ENCODE measurements around the gene ARID1B. TPM values are rescaled to one million over a fixed set of nuclear protein-coding genes. Genes with fewer than 3 reads are reported as not detected.

ARID1B gene
- total RNA-seq, 1 donor, result 55.0 TPM

DNA sequence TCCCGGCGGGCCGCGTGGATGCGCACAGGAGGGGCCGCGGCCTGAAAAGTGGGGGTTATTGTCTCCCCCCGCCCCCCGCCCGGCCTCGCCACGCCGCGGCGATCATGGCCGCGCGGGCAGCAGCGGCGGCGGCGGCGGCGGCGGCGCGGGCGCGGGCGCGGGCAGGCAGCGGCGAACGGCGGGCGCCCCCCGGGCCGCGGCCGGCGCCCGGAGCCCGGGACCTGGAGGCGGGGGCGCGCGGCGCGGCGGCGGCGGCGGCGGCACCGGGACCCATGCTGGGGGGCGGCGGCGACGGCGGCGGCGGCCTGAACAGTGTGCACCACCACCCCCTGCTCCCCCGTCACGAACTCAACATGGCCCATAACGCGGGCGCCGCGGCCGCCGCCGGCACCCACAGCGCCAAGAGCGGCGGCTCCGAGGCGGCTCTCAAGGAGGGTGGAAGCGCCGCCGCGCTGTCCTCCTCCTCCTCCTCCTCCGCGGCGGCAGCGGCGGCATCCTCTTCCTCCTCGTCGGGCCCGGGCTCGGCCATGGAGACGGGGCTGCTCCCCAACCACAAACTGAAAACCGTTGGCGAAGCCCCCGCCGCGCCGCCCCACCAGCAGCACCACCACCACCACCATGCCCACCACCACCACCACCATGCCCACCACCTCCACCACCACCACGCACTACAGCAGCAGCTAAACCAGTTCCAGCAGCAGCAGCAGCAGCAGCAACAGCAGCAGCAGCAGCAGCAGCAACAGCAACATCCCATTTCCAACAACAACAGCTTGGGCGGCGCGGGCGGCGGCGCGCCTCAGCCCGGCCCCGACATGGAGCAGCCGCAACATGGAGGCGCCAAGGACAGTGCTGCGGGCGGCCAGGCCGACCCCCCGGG is 637 bp downstream of the ARID1B start:
- TF ChIP-seq, protein P1, sequence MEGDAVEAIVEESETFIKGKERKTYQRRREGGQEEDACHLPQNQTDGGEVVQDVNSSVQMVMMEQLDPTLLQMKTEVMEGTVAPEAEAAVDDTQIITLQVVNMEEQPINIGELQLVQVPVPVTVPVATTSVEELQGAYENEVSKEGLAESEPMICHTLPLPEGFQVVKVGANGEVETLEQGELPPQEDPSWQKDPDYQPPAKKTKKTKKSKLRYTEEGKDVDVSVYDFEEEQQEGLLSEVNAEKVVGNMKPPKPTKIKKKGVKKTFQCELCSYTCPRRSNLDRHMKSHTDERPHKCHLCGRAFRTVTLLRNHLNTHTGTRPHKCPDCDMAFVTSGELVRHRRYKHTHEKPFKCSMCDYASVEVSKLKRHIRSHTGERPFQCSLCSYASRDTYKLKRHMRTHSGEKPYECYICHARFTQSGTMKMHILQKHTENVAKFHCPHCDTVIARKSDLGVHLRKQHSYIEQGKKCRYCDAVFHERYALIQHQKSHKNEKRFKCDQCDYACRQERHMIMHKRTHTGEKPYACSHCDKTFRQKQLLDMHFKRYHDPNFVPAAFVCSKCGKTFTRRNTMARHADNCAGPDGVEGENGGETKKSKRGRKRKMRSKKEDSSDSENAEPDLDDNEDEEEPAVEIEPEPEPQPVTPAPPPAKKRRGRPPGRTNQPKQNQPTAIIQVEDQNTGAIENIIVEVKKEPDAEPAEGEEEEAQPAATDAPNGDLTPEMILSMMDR (IDR thresholded peaks at IDR 0.05; ENCODE audit: extremely low read depth, low read depth, low read length), result no peak
- Histone ChIP-seq H2AFZ (ENCODE audit: low read length) (peak overlapping the region; percentile 75), H3K4me3 (ENCODE audit: insufficient read depth, low read length) (peak overlapping the region; percentile 90), H3K4me1 (ENCODE audit: insufficient read depth, low read length) (peaks cover 44% of the 10 kb centered on the region), H3K4me2 (ENCODE audit: insufficient read depth, low read length) (peak overlapping the region; percentile 76), H3K36me3 (ENCODE audit: insufficient read depth, low read length) (no peaks in the 10 kb centered on the region), H3K27ac (ENCODE audit: low read depth, low read length) (peak overlapping the region; percentile 79), H3K27me3 (ENCODE audit: insufficient read depth, low read length) (no peaks in the 10 kb centered on the region), H4K20me1 (ENCODE audit: insufficient read depth, low read length) (peaks cover 13% of the 10 kb centered on the region), H3K9me3 (ENCODE audit: low read depth, low read length) (no peaks in the 10 kb centered on the region), H3K79me2 (ENCODE audit: insufficient read depth, low read length) (peaks cover 54% of the 10 kb centered on the region)
- DNase-seq (ENCODE audit: insufficient read length, low spot score, missing footprints), result peak; percentile 93

DNA sequence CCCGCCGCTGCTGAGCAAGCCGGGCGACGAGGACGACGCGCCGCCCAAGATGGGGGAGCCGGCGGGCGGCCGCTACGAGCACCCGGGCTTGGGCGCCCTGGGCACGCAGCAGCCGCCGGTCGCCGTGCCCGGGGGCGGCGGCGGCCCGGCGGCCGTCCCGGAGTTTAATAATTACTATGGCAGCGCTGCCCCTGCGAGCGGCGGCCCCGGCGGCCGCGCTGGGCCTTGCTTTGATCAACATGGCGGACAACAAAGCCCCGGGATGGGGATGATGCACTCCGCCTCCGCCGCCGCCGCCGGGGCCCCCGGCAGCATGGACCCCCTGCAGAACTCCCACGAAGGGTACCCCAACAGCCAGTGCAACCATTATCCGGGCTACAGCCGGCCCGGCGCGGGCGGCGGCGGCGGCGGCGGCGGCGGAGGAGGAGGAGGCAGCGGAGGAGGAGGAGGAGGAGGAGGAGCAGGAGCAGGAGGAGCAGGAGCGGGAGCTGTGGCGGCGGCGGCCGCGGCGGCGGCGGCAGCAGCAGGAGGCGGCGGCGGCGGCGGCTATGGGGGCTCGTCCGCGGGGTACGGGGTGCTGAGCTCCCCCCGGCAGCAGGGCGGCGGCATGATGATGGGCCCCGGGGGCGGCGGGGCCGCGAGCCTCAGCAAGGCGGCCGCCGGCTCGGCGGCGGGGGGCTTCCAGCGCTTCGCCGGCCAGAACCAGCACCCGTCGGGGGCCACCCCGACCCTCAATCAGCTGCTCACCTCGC is 1.5 kb downstream of the ARID1B start:
- H3K4me1 ChIP-seq (ENCODE audit: insufficient read depth, low read length), result peaks cover 52% of the 10 kb centered on the region
- no peak overlapping the region for H2AFZ ChIP-seq (ENCODE audit: low read length)
- TF ChIP-seq, protein P1 (IDR thresholded peaks at IDR 0.05; ENCODE audit: extremely low read depth, low read depth, low read length), result no peak
- no peaks in the 10 kb centered on the region for H3K9me3 ChIP-seq (ENCODE audit: low read depth, low read length)
- peak; percentile 90 for DNase-seq (ENCODE audit: insufficient read length, low spot score, missing footprints)
- peak overlapping the region; percentile 90 for H3K4me3 ChIP-seq (ENCODE audit: insufficient read depth, low read length)
- H3K36me3 ChIP-seq (ENCODE audit: insufficient read depth, low read length), result no peaks in the 10 kb centered on the region
- peaks cover 15% of the 10 kb centered on the region for H4K20me1 ChIP-seq (ENCODE audit: insufficient read depth, low read length)
- H3K27ac ChIP-seq (ENCODE audit: low read depth, low read length), result peak overlapping the region; percentile 46
- H3K79me2 ChIP-seq (ENCODE audit: insufficient read depth, low read length), result peaks cover 62% of the 10 kb centered on the region
- H3K27me3 ChIP-seq (ENCODE audit: insufficient read depth, low read length), result no peaks in the 10 kb centered on the region
- peak overlapping the region; percentile 100 for H3K4me2 ChIP-seq (ENCODE audit: insufficient read depth, low read length)

DNA sequence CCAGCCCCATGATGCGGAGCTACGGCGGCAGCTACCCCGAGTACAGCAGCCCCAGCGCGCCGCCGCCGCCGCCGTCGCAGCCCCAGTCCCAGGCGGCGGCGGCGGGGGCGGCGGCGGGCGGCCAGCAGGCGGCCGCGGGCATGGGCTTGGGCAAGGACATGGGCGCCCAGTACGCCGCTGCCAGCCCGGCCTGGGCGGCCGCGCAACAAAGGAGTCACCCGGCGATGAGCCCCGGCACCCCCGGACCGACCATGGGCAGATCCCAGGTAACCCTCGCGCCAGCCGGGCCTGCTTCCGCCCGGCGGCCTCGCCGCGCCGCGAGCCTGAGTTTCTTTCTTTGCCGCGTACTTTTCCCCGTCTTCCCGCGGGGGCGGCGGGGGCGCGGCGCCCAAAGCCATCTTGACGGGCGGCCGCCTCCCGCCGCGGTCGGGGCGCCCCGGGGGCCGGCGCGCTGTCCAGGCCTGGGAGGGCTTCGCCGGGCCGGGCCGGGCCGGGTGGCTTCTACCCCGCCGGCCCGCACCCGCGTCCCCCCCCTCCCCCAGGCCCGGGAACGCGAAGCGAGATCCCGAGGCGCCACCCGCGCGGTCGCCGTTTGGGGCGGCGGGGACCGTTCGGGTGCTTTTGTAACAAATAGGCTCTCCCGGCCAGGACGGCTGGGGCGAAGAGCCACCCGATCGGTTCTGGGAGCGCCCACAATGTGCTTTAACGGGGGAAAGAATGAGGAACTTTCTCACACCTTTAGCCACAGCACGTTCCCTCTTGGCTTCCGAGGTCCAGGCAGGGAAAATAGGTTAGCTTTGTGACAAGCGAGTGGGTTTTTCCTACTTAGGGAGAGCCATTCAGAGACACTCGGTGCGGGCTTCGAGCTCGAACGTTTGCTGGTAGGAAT is 2.3 kb downstream of the ARID1B start:
- Histone ChIP-seq H3K27me3 (ENCODE audit: insufficient read depth, low read length) (no peaks in the 10 kb centered on the region), H4K20me1 (ENCODE audit: insufficient read depth, low read length) (peaks cover 17% of the 10 kb centered on the region), H3K79me2 (ENCODE audit: insufficient read depth, low read length) (peaks cover 70% of the 10 kb centered on the region), H3K9me3 (ENCODE audit: low read depth, low read length) (no peaks in the 10 kb centered on the region), H3K4me3 (ENCODE audit: insufficient read depth, low read length) (peak overlapping the region; percentile 90), H2AFZ (ENCODE audit: low read length) (peak overlapping the region; percentile 55), H3K36me3 (ENCODE audit: insufficient read depth, low read length) (no peaks in the 10 kb centered on the region), H3K4me1 (ENCODE audit: insufficient read depth, low read length) (peaks cover 49% of the 10 kb centered on the region), H3K27ac (ENCODE audit: low read depth, low read length) (peak overlapping the region; percentile 90), H3K4me2 (ENCODE audit: insufficient read depth, low read length) (peak overlapping the region; percentile 100)
- DNase-seq (ENCODE audit: insufficient read length, low spot score, missing footprints), result peak; percentile 90
- TF ChIP-seq, protein P1 (IDR thresholded peaks at IDR 0.05; ENCODE audit: extremely low read depth, low read depth, low read length), result no peak
